Stimulated activated CD4-positive, alpha-beta T cell treated with anti-CD3 and anti-CD28 coated beads, Interleukin-1b, Interleukin-23, amount 100 ng/mL, for 48 hours (primary cell): ENCODE measurements around the gene NKX2-3.

Experiments used
- DNase-seq: peaks from one replicate; pipeline ENCODE4 v3.0.0-alpha.2; 2020

The NKX2-3 gene

DNA sequence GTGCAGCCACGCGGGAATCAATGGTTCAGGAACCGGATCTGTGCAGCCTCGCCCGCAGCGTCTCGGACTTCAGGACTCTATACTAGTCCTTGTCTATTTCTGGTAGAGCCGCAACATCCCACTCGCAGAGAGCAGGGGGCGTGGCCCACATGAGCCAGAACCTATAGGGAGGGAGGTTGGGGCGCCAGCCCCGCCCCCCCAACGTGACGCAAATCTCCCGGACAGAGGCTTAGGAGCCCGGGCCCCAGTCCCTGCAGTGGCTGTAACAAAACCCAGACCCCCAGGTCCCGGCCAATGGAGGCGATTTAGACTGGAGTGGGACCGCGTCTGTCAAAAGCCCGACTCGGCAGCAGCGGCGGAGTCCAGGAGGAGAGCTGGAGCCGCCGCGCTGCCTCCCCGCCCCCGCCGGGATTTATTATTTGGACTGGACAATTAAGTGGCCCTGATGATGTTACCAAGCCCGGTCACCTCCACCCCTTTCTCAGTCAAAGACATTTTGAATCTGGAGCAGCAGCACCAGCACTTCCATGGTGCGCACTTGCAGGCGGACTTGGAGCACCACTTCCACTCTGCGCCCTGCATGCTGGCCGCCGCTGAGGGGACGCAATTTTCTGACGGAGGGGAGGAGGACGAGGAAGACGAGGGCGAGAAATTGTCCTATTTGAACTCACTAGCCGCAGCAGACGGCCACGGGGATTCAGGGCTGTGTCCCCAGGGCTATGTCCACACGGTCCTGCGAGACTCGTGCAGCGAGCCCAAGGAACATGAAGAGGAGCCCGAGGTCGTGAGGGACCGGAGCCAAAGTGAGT is at the start of gene NKX2-3:
TSS of gene NKX2-3 (plus strand) at position 256 of the 809 bp plus-strand sequence. CDS start at position 446, 190 bp downstream.
- peak; percentile 71 for DNase-seq

DNA sequence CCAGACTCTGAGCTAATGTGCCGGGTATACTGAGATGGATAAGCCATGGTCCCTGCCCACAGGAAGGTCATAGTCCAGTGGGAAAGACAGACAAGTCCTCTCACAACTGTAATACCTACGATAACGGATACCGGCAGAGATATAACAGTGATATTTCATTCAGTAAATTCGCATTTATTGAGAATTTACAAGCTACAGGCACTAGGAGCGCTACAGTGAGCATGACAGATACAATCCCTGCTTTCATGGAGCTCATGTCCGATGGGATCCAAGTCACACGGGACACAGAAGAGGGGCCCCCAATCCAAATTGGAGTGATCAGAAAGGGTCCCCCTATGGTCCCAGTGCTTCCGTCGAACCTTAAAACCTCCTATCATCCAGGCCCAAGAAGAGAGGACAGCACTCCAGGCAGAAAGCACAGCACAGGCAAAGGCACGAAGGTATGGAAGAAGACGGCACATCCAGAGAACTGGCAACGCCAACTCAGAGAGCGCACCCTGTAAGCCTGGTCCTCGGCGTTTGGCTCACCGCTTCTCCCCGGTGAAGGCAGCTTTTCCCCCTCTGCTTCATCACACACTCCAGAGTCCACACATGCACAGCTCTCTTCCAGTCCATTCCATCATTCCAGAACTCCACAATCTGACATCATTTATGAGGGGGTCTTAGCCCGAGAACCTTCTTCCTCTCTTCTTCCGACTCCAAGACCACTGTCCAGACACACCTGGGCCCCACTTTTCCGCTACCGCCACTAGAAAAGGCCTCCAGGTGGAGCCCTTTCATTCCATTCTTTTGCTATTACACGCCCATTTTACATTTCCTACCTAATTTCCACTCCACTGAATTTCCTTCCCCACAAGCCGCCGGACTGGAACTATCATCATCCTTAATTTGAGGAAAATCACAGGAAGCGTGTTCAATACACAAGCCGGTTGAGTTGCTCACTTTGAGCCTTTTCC is 47.8 kb upstream of the NKX2-3 start:
- DNase-seq: no peak

DNA sequence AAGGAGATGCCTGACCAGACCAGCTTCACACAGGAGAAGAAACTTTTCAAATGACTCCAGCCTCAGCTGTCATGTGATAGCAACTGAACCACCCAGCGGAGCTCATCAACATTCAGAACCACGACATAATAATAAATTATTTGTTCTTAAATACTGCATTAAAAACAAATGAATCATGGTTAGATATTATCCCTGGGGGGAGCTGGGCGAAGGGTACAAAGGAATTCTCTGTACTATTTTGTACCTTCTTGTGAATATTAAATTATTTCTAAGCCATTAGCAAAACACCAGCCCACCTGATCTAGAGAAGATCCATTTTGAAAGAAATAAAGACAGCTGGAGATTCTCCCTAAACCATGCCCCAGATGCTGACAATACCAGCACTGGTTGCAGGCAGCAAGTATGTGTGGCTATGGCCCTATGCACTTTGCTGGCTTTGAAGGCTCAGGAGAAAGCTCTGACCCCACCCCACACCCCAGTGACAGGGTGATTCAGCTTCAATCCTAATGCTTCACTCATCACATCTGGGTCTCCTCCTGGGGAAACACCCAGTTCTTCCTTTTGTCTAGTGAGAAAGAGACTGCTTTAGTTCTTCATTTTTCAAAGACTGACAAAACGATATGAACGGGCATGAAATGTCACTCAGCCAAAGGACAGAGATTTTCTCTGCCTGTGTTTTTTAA is 45.5 kb upstream of the NKX2-3 start:
- no peak for DNase-seq

DNA sequence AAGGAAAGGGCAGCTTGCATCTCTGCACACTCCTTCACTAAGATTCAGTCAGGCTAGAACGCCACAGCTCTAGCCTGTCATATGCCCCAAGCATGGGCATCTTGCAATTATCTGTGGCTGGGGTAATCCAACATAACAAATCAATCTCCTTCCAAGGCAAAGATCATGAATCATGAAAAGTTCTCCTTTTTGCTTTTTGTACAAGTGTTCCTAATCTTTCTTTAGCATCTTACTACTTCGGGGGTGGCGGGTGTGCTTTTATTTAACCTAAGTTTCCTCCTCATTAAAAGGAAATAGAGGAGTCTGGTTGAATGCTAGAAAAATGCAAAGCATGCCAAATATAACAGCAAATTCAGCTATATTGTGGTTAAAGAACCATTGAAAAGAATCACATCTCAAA is 43.5 kb upstream of the NKX2-3 start:
- DNase-seq: no peak

DNA sequence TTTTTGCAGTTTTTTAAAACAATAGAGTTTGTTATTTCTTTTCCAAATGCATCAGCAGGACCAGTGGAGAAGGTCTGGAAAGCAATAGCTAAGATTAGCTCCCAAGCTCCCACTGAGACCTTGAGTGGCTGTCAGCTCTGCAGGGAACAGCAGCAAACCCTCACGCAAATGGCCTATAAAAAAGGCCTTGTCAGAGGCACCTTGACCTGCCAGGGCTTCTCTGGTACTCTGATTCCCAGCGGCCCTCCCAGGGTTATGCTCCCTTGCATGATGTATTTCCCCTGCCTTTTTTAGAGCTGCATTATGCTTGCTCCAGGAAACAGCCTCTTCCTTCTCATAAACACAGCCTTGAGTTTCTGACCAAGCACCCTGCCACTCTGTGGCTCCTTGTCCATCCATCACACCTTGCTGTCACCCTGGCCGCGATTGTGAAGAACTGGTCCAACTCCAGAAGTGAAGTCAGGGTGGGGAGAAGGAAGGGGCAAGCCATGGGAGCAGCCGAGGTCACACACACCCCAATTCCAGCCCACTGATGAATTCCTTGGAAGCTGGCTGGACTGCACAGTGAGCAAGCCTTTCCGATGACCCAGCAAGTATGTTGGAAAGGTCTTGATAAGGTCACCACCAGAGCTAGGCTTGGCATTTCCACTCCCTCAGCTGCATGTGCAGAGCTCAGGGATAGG is 35.3 kb upstream of the NKX2-3 start:
- DNase-seq: no peak

DNA sequence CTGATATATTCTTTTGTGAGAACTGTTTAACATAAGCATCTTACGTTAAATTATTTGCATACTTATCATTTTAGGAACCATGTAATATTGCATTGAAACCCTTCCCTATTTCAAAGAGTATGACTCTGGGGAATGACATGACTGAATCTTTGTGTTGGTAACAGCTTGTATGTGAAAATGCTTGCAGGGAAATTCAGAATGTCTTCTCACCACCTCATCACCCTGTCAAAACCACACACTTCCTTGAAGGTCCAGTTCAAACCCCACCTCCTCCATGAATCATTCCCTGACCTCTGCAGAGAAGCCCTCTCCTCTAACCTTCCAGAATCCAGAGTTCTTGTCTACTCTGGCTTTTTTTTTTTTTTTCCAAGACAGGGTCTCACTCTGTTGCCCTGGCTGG is 26.3 kb upstream of the NKX2-3 start:
- DNase-seq: no peak

DNA sequence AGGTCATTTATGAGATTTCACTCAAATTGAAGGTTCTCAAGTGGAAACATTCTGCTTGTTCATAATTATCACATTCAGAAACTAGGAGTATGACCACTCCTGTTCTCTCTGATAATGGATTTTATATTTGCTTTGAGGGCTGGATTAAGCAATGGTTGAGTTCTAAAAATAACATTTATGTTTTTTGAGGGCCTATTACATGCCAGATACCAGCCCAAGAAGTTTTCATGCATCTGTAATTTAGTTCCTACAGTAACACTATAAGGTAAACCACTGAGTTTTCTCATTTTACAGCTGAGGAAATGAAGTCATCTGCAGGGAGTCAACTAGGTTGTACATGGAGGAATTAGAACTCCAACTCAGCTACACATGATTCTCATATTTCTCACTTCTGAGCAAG is 25.5 kb upstream of the NKX2-3 start:
- DNase-seq: no peak

DNA sequence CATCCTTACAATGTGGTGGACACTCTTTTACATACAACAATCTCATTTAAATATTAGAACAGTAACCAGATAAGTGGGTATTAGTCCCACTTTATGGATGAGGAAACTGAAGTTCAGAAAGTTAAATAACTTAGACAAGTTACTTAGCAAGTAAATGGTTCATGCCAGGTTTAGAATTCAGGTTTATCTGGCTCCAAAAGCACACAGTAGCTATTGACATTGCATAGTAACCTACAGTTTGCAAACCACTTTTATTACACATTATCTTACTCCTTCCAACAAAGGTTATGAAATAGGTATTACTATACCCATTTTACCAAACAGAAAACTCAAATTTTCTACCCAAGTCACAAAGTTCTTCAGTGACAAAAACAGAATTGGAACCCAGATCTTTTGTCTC is 19.7 kb upstream of the NKX2-3 start:
- DNase-seq: no peak

DNA sequence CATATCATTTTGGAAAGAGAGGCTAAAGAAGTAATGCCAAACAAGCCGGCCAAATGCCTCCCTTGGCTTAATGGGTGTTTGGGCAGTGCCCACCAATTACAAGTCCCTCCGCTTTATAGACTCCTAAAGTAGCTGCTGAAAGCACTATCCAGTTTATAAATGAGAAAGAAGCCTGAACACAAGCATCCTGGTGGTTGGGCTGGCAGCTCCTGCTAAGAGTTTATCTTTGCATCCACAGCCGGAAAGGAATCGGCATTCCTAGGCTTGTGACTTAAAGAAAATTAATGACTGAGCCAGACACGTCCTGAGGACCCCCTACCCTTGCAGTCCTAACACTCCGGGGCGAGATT is 13.1 kb upstream of the NKX2-3 start:
- DNase-seq: no peak

DNA sequence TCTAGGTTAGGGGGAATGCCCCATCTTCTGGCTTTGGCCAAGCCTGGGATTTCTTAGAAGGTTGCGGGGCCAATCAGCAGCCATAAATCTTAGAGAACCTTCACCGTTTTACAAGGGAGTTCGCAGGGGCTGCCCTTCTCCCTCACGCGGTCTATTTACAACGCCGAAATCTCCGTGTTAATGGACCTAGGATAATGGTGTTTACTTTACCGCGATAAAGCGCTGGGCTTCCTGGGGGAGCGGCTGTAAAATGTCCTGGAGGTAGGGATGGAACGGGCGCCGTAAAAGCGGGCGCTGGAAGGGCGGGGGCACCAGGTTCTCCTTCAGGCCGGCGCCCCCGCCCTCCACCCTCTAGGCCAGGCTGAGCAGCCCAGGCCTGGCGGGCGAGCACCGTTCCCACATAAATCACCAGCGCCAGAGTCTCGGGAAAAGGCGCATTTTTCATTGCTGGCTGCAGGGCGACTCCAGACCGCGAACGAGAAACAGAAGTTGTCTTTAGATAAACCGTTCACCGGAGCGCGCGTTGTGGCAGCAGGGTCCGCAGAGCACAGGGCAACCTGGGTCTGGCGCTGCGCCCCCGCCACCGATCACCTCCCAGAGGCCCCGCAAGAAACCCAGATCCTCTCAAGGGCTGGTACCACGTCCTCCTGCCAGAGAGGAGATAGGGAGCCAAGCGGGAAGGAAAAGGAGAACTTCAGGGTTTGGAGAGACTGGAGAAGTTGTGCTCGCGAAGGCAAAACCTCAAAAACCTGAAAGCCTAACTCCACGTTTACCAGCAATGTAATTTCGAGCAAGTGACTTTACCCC is 12.5 kb upstream of the NKX2-3 start:
- DNase-seq: no peak

DNA sequence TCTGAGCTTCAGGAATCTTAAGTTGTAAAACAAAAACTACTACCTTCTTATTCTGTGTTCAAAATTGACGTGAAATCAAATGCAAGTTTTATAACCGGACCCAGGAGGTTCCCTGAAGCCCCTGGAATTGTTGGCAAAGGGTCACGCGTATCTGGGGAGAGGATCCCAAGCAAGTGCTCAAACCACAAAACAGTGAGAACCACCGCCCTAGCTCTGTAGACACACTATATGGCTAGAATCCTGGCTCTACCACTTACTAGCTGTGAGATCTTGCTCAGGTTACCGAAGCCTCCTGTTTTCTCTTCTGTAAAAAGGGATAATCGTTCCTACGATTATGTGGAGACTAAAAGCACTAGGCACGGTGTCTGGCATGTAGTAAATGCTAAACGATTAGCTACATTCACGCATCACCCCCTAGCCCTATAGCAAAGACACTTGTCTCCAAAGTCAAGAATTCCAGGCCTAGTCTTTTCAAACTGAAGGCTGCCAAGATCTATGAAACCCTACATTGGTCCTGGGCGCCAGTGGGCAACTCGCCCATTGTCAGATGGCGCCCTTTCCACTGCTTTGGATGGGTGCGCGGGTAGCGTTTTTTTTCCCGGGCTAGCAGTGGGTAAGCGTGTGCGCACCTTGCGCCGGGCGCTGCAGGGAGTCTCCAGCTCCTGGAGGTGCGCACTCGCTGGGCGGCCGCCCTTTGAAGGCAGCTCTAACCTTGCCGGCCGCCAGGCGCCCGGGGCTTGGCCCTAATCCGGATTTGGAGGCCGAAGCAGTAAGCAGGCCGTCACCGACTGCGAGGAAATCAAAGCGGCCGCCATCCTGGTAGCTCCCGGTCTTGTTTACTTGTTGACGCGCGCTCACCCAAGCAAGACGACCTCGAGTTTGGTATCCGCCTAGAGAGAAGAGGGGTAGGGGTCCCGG is 11.6 kb upstream of the NKX2-3 start:
- no peak for DNase-seq

DNA sequence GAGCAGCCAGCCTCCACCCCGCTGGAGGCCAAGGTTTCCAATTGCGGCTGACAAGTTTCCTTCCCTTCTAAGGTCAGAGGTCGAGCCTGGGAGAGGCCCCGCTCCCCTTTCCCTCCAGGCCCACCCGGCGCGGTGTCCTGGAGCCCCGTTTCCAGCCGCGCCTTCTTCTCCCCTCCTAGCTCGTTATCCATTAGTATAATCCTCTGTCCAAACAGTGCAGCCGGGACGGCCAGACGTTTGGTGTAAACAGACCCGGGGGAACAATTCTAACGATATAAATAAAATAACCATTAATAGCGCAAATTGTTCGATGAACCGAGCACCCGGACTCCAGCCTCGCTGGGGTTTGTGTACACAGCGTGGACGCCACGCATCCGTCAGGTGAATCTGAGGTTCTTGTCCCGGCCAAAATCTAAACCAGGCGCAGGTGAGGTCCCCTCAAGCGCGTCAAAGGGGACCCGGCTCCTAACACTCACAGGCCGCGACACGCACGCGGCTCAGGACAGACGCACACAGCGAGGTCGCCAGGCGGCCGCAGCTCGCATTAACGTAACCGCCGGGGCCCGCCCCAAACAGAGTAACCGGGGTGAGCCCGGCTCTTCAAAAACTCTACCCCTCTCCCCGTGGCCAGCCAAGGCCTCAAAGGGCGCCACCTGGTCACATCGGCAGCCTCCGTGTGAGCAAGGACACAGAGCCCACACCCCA is 10.8 kb upstream of the NKX2-3 start:
- DNase-seq: no peak

DNA sequence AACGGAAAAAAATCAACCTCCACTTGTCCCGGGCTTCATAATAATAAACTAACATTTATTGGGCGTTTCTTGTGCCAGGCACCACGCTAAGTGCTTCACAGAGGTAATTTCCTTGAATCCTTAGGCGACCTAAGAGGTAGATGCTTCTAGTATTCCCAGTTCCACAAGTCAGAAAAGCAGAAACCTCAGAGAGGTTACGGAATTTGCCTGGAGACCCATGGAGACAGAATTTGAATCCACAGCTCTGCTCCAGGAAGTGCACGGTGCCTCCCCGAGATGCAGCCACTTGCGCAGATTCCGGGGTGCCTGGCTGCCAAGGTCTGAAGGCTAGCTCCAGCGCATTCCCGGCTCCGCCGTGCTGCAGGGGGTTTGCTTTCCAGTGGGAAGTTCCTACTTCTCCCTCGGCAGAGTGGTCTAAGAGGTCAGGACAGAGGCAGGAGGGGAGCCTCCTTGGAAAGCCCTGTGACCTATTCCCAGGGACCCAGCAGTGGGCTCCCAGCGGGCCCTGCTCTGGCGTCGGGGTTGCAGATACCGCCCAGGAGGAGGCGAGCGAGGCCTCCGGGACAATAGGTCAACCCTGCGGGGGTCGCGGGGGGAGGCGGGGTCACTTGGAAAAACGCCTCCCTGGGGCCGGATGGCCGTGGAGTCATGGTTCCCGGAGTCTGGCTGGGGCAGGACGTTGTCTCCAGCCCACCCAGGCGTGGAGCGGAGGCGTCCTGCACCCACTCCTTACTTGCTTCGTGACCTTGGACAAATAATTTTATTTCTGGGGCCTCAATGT is 10.1 kb upstream of the NKX2-3 start:
- DNase-seq: no peak

DNA sequence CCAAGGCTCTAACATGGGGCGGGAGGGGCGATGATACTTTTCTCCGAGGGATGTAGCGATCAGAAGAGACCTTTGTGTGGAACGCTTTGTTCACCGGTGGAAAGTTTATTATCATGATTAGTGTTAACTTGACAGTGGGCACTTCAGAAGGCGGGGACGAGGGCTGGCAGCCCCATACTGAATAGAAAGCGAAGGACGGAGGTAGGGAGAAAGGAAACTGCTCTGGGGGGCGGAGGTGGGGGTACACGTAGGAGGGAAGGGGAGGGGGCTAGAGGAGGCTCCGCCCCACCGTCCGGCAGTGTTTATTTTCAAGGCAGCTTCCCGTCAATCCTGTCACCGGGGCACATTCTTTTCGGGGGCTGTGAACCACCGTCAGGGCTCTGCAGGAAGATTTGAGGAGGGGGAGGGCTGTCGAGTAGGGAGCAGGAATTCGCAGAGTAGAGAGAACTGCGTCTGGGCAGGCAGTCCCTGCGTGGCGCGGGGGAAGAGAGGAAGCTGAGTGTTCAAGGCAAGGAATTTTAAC is 9.4 kb upstream of the NKX2-3 start:
- DNase-seq: no peak

DNA sequence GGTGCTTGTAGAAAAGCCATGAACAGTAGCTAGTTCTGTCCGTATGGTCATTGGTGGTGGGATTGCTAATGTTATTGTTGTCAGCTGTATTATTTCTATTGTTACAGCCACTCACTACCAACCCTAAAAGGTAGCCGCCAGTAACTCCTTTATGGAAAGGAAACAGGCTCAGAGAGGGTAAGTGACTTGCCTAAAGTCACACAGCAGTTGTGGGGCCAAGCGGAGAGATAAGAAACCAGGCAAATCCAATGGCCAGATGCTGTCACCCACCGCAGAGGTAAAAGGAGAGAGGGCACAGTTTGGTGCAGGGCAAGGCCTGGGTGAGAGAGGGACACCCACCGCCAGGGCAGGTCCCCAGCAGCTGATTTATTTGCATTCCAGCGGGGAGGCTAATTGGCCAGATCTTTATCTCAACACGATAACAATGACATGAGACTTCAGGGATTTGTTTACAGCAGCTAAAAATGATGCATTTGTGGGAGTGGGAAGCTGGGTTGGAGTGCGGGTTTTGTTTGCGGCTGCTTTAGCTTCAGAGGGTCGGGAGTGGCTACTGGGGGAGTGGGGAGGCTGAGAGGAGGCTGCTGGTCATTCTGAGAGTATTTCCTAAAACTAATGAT is 8.6 kb upstream of the NKX2-3 start:
- DNase-seq: no peak

DNA sequence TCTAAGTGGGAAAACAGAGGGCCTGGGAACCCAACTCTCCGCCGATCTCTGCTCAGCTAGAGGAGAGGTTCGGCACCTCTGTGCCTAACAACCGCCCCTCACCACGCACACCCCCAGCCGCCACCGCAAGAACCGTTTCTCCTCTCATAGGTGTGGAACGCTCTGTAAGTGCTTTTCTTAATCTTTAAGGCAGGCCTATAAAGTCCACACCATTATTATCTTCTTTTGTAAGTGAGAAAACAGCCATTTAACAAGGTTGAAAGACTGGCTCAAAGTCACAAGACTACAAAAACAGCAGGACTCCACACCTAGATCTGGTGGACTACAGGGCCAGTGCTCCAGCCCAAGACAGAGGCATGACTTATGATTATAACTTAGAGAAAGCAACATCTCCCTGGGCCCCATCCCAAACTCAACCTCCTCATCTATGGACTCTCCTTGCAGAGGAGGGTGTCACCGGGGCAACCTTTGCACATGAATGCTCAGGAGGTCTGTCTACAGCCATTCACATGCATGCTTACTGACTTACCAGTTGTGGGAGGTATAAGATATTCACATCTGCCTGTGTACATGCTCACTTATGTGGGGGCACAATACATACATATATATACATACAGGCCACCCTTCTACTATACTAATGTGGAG is 7.9 kb upstream of the NKX2-3 start:
- no peak for DNase-seq

DNA sequence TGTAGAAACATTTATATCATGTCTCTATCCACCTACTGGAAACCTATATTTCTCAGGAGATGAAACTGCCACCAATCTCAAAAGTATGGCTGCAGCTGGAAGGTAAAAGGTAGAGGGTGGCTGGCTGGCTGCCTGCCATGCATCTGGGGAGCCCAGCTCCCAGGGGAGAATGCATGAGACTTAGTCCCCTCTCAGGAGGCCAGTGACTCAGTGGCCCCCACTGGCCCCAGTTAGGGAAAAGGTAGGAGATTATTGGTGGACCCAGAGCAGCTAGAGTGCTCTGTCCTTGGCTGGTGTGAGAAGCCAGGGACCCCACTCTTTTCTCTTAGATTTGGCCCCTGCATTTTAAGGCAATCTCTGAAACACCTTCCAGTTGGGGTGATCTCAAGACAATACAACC is 6.8 kb upstream of the NKX2-3 start:
- DNase-seq: no peak

DNA sequence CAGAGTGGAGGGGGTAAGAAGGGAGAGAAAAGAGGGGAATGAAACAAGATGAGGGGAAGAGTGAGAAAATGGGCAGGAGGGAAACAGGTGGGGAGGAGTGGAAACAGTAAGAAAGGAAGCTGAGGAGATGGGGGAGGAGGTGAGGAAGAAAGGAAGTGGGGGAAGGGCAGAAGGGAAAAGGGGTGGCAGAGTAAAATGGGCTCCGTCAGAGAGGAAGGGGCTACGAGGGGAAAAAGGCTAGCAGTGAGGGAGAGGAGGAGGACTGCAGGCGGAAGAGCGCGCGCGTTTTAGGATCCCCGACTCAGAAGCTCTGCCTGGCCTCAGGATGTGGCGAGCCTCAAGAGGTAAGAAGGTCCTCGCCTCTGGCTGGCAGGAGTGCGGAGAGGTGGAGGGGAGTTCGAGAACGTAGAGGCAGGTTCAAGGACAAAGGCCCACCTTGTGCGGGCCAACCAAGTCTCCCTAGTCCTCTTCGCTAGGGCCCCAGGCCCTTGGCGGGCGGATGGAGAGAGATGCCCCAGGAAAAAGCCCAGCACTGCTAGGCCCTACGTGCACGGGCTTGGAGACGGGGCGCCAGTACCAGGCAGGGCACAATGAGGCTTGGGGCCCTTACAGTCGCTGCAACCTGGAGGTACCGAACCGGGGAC is 5.8 kb upstream of the NKX2-3 start:
- DNase-seq: no peak
